ENCODE results near the gene IRF2BP2. TPM values are rescaled to one million over a fixed set of nuclear protein-coding genes. Genes with fewer than 3 reads are reported as not detected.

The IRF2BP2 gene
- total and polyA plus RNA-seq, 2 of the 13 experiments (the other 11 are each of a cell fraction or from before 2014, with no cell fraction given) = 140 to 147 TPM

- TF ChIP-seq ZNF281 (CRISPR knock-in tag; IDR thresholded peaks at IDR 0.05; ENCODE audit: borderline replicate concordance) (peak; percentile 32; the same call in 1 of the 2 replicates), ZBTB3 (CRISPR knock-in tag; IDR thresholded peaks at IDR 0.05; ENCODE audit: borderline replicate concordance, low read depth) (no peak), ARNT (IDR thresholded peaks at IDR 0.05) (no peak), MTF1 (CRISPR knock-in tag; IDR thresholded peaks at IDR 0.05) (no peak), HOXA7 (CRISPR knock-in tag; IDR thresholded peaks at IDR 0.05) (no peak), SAP130 (CRISPR knock-in tag; IDR thresholded peaks at IDR 0.05; ENCODE audit: low read depth) (peak; percentile 45; the same call in 1 of the 2 replicates), ZNF503 (CRISPR knock-in tag; IDR thresholded peaks at IDR 0.05) (no peak), FOXK1 (CRISPR knock-in tag; IDR thresholded peaks at IDR 0.05; ENCODE audit: borderline replicate concordance, low read depth) (no peak), RARA (CRISPR knock-in tag; IDR thresholded peaks at IDR 0.05) (peak; percentile 60; the same call in 1 of the 2 replicates), ZNF773 (CRISPR knock-in tag; IDR thresholded peaks at IDR 0.05; ENCODE audit: borderline replicate concordance) (no peak), TMF1 (CRISPR knock-in tag; IDR thresholded peaks at IDR 0.05; ENCODE audit: low read depth) (peak; percentile 71; the same call in 1 of the 2 replicates), IRF9 (CRISPR knock-in tag; IDR thresholded peaks at IDR 0.05; ENCODE audit: borderline replicate concordance) (no peak; the same call in 1 of the 2 replicates), ZNF562 (CRISPR knock-in tag; IDR thresholded peaks at IDR 0.05; ENCODE audit: borderline replicate concordance) (no peak), ELF3 (CRISPR knock-in tag; IDR thresholded peaks at IDR 0.05) (peak; percentile 47; the same call in 1 of the 2 replicates), ZBTB39 (CRISPR knock-in tag; IDR thresholded peaks at IDR 0.05) (no peak; the same call in 1 of the 2 replicates), CENPT (CRISPR knock-in tag; IDR thresholded peaks at IDR 0.05; ENCODE audit: low read depth) (peak; percentile 81; the same call in 1 of the 2 replicates), ZNF792 (CRISPR knock-in tag; IDR thresholded peaks at IDR 0.05) (no peak; the same call in 1 of the 2 replicates), ZFP1 (CRISPR knock-in tag; IDR thresholded peaks at IDR 0.05) (no peak), STAG1 (CRISPR knock-in tag; IDR thresholded peaks at IDR 0.05) (peak; percentile 16; the same call in 1 of the 2 replicates), ZNF354B (CRISPR knock-in tag; IDR thresholded peaks at IDR 0.05) (no peak), GATAD1 (CRISPR knock-in tag; IDR thresholded peaks at IDR 0.05) (peak; percentile 71; the same call in 1 of the 2 replicates)
- TF ChIP-seq, protein P1, sequence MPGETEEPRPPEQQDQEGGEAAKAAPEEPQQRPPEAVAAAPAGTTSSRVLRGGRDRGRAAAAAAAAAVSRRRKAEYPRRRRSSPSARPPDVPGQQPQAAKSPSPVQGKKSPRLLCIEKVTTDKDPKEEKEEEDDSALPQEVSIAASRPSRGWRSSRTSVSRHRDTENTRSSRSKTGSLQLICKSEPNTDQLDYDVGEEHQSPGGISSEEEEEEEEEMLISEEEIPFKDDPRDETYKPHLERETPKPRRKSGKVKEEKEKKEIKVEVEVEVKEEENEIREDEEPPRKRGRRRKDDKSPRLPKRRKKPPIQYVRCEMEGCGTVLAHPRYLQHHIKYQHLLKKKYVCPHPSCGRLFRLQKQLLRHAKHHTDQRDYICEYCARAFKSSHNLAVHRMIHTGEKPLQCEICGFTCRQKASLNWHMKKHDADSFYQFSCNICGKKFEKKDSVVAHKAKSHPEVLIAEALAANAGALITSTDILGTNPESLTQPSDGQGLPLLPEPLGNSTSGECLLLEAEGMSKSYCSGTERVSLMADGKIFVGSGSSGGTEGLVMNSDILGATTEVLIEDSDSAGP (CRISPR knock-in tag; IDR thresholded peaks at IDR 0.05; ENCODE audit: borderline replicate concordance) = peak; percentile 87
Measured at GRCh38 chr1:234610666-234611224, 767 bp upstream of the IRF2BP2 start (continued).

All from HepG2 (cell line).